GM19240 (cell line): Measurements from ENCODE around the gene BRD2.
A peak's percentile ranks its signal among the peaks of the same experiment; 100 is the strongest.

Source experiments
- DNase-seq: peaks from one replicate; pipeline ENCODE4 v3.0.0; 2011; ENCODE audit warnings: low spot score; ENCODE audit not compliant: insufficient read length

The BRD2 gene

GRCh38 chr6:32949113-32949512 lies 19.3 kb upstream of the BRD2 start:
- DNase-seq: no peak

GRCh38 chr6:32950010-32950409 lies 18.4 kb upstream of the BRD2 start:
- no peak for DNase-seq

DNA sequence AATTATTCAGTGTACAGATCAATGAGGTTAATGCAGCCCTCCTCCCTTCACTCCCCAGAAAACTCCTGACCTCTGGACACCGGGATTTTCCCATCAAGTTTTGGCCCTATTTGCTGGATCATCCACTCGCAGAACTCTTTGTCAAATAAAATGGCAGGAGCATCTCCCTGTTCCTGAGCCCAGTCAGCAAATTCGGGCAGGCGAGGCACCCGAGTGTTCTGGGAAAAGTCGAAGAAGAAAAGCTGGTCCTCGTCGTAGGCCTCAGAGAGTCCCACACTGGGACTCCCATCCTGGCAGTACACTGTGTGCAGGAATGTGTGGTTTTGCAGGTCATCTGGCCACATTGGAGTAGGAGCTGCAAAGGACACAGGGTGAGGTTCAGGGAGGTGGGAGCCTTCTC lies 17.9 kb upstream of the BRD2 start:
- no peak for DNase-seq

- no peak for DNase-seq
Measured at GRCh38 chr6:32952817-32953739, 15.3 kb upstream of the BRD2 start, which contains the start of gene HLA-DMA. HLA-DMA (minus strand) TSS chr6:32953097; CDS start chr6:32953036, 61 bp downstream.

GRCh38 chr6:32953775-32954174 lies 14.6 kb upstream of the BRD2 start:
- no peak for DNase-seq

GRCh38 chr6:32954267-32954666 lies 14.1 kb upstream of the BRD2 start:
- no peak for DNase-seq

DNA sequence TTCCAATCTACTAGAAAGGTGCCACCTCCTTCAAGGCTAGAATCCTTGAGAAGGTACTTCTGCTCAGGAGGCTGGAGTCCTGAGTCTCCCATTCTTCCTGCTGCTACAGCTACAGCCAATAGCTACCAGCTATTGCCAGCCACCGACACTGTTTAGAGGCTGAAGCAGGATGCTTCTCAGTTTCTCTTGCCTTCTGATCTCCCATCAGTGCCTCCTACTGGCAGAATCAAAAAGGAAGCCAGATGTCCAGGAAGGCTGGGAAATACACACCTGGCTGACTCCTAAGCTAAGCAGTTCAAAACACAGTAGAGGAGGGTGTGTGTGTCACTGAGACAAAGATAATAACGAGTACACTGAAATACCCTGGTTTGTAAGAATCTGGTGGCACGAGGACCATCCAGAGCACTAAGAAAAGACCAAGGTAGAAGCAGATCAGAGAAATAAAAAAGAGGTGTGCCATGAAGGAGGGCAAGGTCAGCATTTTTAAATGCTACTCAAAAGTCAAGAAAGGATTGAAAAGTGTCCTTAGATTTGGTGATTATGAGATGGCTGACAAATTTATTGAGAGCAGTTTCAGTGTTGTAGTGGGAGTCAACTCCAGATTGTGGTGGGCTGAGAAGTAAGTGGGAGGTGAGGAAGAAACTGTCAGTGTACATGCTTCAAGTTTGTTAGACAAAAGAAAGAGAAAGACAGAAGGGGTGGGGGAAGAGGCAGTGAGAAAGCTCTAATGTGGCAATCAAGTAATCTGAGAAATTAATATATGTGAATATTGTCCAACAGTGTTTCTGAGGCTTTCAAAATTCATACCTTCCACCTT lies 13.2 kb upstream of the BRD2 start:
- DNase-seq: no peak

DNA sequence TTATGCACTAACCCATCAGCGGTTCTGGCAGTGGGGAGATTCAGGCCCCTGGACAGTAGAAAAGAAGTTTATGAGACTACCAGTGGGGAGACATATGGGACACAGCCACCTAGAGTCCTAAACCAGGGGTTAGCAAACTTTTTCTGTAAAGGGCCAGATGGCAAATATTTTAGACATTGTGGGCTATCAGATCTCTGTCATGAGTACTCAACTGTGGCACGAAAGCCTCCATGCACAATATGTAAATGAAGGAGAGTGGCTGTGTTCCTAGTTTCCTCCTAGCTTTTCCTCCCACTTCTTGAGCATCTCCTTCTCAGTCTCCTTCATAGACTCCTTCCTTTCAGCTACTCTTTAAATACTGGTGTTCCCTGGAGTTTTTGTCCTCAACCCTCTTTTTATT lies 12.2 kb upstream of the BRD2 start:
- DNase-seq: no peak

- no peak for DNase-seq
Measured at GRCh38 chr6:32960563-32960962, 7.8 kb upstream of the BRD2 start.

DNA sequence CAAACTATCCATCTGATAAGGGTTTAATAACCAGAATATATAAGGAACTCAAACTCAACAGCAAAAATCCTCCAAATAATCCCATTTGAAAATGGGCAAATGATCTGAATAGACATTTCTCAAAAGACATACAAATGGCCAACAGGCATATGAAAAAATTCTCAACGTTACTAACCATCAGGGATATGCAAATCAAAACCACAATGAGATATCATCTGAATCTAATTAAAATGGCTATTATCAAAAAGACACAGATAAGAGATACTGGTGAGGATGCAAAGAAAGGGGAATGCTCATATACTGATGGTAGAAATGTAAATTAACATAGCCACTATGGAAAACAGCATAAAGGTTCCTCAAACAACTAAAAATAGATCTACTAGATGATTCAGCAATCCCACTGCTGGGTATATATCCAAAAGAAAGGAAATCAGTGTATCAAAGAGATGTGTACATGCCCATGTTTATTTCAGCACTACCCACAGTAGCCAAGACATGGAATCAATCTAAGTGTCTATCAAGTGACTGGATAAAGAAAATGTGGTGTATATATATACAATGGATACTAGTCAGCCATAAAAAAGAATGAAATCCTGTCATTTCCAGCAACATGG lies 6.1 kb upstream of the BRD2 start:
- DNase-seq: no peak

DNA sequence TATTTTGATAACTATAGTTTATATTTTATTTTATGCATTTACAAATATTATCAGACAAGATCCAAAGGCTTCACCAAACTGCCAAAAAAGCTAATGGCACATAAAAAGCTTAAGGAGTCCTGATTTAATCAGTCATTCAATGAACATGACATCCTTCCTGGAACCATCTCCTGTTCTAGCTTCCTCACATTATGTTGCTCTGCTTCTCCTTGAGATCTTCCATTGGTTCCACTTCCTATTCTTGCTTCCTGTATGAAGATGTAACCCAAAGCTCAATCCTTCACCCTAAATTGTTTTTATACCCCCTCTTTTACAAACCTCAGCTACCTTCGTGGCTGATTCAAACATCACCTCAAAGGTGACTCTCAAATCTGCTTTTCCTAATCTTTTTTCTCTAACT lies 4.5 kb upstream of the BRD2 start:
- no peak for DNase-seq

DNA sequence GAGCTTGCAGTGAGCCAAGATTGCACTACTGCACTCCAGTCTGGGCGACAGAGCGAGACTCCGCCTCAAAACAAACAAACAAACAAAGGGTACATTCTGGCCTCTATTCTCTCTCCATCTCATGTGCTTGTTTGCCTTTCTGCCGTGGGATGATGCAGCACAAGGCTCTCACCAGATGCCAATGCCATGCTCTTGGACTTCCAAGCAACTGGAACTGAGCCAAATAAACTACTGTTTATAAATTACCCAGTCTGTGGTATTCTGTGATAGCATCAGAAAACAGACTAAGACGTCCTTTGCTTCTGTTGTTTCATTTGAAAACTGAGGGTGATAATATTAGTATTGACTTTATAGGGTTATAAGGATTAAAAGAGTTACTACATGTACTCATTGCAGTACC lies 3.6 kb upstream of the BRD2 start:
- no peak for DNase-seq

DNA sequence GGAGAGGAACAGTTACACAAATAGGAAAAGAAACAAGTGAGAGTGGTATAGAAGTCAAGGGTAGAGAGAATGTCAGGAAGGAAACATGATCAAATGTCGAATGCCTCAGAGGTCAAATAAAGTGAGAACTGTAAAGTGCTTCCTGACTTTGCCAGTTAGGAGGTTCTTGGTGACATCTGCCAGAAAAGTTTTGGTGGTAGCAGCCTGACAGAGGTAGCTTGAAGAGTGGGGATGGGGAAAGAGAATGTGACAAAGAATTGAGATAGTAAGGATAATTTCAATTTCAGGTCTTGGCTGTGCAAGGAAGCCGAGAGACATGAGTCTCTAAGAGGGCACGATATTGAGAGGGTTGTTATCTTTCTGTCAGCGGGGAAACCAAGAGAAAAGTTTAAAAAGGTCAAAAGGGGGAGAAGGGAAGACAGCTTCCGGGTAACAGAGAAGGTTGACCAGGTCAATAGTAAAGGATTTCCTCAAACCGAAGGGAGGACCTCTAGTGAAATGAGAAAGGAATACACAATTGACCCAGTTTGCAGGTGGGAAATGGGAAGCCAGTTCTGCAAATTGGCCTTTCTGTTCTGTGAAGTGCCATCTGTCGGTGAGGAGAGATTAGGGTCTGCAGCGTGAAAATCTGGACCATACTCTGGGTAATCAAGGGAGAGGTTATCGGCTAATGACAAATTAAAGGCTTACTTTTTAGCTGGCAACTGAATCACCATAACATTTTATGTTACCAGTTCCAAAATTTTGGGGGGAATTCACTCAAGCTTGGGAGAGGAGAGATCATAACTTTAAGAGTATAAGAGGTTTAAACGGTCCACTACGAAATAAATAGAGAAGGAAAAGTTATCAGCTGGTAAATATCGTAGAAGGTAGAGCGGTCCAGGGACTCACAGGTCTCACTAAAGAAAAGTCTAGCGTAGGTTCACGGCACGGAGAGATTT lies 973 bp upstream of the BRD2 start:
- DNase-seq: no peak

DNA sequence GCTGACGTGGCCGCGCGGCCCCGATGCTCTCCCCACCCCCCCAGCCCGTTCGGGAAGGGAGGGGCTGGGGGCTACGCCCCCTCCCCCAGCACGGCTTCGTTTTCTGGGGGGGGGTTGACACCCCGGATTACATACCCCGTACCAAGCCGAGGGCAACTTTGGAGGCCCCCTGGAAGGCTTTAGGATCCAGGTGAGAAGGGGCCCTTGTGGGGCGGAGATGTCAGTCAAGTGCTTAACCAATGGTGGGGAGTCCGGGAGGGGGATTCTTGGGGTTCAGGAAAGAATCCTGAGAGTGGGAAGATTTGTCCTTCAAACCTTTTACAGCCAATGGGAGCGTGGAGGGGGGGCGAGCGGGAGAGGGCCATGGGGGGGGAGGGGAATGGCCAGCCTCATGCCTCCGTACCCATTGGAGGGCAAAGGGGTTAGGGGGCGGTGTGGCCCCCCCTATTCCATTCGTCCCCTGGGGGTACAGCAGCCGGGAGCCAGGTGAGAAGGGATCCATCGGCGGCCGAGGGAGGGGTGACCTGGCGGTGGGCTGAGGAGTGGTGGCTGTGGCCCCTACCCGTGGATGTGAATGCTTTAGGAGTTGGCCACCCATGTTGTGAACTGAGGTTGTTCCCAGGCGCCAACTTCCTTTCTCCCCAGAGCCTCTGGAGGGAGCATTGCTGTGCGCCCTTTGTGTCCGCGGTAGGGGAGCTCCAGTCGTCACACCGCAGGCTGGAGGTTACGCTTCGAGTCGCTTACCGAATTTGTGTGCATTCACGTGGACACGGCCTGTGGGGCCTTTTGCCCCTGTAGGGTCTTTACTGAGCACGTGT lies 682 bp downstream of the BRD2 start:
- DNase-seq: no peak

DNA sequence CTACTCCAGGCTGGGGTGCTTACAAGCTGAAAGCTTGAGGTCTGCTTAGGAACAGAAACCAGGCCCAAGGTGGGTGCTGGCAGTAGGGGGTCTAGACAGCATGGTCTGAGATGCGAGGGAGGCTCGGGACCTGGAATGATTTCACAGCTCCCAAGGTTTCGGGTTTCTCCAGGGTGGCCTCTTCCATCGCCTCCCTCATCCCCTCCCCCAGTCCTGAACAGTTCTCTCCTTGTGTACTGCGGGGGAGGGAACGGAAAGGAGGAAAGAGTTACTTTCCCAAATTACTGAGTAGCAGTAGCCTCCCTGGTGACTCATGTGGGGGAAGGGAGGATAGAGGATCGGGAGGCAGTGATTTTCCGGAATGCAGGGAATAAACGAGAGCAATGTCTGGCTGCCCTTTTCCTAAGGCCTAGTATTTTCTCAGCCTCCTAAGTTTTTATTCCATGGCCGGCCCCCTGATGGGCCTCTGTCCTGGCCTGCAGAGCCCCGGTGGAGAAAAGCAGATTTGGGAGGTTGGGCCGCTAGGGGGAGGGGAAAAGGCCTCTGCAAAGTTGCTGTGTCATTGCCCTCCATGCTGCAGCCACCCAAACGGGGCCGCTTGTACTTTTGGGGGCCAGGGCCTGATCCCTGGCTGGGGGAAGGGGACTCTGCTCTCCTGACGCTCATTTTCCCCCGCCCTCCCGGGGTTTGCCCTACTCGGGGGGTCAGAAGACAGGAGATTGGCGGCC lies 1.5 kb downstream of the BRD2 start:
- DNase-seq: no peak

- no peak for DNase-seq
Measured at GRCh38 chr6:32970413-32971241, 2.2 kb downstream of the BRD2 start.

- DNase-seq: no peak
Measured at GRCh38 chr6:32971242-32971580, 2.8 kb downstream of the BRD2 start.

DNA sequence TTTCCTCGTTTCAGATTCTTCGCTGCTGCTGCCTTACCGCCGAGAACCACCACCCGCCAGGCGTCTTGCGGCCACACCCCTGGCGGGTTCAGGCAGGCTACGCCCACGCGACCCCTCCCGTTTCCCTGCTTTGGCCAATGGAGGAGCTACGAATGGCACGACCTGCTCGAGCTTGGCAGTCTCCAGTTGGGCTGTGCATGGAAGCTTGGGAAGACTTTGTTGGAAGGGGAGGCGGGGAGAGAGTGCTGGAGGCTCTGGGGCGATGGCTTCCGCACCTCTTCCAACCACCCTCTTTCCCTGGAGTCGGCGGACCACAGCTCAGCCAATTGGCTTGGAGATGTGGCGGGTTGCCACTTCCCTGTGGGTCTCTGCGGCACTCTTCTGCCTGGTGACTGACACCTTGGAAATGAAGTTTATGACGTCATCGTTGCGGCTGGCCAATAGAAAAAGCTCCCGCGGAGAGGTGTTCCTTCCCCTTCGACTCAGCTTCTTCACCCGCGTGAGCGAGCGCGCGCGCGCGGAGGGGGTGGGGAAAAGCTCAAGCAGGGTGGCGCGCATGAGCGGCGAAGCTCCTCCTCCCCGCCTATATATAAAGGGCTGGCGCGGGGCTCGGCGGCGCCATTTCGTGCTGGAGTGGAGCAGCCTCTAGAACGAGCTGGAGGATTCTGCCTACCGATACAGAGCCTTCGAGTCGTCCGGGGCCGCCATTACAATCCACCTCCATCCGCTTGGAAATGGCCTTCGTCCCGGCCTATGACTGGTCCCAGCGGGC lies 3.4 kb downstream of the BRD2 start:
- DNase-seq: peak; percentile 56
